Transverse colon (tissue), 4 donors: ENCODE results near the gene CASP5.

ENCODE experiments used
- EP300 ChIP-seq: sonication (generic); formaldehyde crosslinking; IDR thresholded peaks from one replicate; pipeline ENCODE4 v1.6.1; 2017; ENCODE audit warnings: antibody characterized with exemption, low read depth
- POLR2A ChIP-seq: fragments of 450-650 bp; IDR thresholded peaks from one replicate; pipeline ENCODE4 v1.6.1; 2016; ENCODE audit warnings: antibody characterized with exemption, mild to moderate bottlenecking, moderate library complexity
- POLR2AphosphoS5 ChIP-seq, 3 donors: sonication (generic); formaldehyde crosslinking; IDR thresholded peaks; one replicate each; pipeline ENCODE4 v1.6.1; 2016; ENCODE audit warnings: antibody characterized with exemption in 3 of 3
- TF ChIP-seq, protein P1 (sequence below), 5 experiments: fragments of 200-600 bp in 3 of 5; fragments of 450-650 bp in 2 of 5; sonication (generic) in 3 of 5; IDR thresholded peaks; 1 replicate in 2 of 5; 2 replicates in 3 of 5; pipeline ENCODE4 v1.5.1; 2016 to 2017; ENCODE audit warnings: antibody characterized with exemption in 5 of 5, inconsistent platforms in 3 of 5, mild to moderate bottlenecking in 2 of 5, moderate library complexity in 1 of 5

- TF ChIP-seq, protein P1, sequence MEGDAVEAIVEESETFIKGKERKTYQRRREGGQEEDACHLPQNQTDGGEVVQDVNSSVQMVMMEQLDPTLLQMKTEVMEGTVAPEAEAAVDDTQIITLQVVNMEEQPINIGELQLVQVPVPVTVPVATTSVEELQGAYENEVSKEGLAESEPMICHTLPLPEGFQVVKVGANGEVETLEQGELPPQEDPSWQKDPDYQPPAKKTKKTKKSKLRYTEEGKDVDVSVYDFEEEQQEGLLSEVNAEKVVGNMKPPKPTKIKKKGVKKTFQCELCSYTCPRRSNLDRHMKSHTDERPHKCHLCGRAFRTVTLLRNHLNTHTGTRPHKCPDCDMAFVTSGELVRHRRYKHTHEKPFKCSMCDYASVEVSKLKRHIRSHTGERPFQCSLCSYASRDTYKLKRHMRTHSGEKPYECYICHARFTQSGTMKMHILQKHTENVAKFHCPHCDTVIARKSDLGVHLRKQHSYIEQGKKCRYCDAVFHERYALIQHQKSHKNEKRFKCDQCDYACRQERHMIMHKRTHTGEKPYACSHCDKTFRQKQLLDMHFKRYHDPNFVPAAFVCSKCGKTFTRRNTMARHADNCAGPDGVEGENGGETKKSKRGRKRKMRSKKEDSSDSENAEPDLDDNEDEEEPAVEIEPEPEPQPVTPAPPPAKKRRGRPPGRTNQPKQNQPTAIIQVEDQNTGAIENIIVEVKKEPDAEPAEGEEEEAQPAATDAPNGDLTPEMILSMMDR (IDR thresholded peaks at IDR 0.05), result no peak
- no peak for TF ChIP-seq EP300
- no peak for TF ChIP-seq POLR2A
- TF ChIP-seq POLR2AphosphoS5 (IDR thresholded peaks at IDR 0.05), result no peak
These were observed 18.9 kb downstream of the CASP5 start for GRCh38 chr11:105004021-105004420.
